Activated naive CD8-positive, alpha-beta T cell treated with anti-CD3 and anti-CD28 coated beads, Interleukin-2, amount 50 U/mL, for 16 hours (primary cell): ENCODE data around the gene NOL9.

Source experiments
- DNase-seq: peaks from one replicate; pipeline ENCODE4 v3.0.0-alpha.2; 2020; ENCODE audit warnings: low read depth, low spot score

The NOL9 gene

GRCh38 chr1:6590046-6590445 lies 35.7 kb upstream of the NOL9 start:
- no peak for DNase-seq

DNA sequence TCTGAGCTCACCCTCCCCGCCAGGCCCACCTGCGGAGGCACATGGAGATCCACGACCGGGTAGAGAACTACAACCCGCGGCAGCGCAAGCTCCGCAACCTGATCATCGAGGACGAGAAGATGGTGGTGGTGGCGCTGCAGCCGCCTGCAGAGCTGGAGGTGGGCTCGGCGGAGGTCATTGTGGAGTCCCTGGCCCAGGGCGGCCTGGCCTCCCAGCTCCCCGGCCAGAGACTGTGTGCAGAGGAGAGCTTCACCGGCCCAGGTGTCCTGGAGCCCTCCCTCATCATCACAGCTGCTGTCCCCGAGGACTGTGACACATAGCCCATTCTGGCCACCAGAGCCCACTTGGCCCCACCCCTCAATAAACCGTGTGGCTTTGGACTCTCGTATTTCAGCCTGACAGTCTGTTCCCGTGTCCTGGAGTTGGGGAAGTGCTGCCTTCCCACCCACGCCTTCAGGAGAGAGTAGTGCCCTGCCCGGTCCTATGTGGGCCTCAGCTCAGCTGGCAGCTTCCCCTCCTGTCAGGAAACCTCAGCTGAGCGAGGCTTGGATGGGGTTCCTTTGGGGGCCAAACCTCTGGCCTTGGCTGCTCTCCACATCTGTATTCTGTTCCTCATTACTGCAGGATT lies 34.7 kb upstream of the NOL9 start:
- no peak for DNase-seq

- DNase-seq = no peak
Measured at GRCh38 chr1:6588128-6588892, 34.0 kb upstream of the NOL9 start.

GRCh38 chr1:6587261-6588005 lies 33.1 kb upstream of the NOL9 start:
- no peak for DNase-seq

DNA sequence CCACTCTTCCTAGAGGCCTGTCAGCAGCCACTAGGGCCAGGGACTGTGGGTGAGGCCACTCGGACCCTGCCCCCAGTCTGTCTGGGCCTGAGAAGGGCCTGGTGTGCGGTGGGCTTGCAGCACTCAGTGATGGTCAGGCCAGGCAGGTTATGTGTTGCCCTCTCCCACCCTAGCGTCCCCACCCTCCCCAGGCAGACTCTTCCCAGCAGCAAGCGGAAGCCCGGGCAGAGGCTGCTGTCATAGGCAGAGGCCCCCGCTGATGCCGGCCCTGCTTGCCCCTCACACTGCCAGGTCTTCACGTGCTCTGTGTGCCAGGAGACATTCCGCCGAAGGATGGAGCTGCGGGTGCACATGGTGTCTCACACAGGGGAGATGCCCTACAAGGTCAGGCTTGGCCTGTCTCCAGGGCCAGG lies 32.1 kb upstream of the NOL9 start:
- no peak for DNase-seq

DNA sequence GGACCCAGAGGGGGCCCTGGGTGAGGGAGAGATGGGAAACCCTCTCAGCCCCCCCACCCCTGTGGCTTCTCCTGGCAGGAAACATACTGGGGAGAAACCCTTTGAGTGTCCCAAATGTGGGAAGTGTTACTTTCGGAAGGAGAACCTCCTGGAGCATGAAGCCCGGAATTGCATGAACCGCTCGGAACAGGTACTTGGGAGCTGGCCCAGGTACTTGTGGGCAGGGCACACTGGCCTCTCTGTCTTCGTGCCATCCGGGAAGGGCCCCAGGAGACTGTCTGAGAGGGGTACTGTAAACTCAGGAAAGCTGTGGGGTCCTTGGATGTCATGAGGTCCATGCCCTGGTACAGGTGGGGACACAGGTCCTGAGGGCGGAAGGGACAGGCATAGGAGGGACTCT lies 31.5 kb upstream of the NOL9 start:
- DNase-seq = no peak

- no peak for DNase-seq
Measured at GRCh38 chr1:6585081-6585722, 30.9 kb upstream of the NOL9 start.

DNA sequence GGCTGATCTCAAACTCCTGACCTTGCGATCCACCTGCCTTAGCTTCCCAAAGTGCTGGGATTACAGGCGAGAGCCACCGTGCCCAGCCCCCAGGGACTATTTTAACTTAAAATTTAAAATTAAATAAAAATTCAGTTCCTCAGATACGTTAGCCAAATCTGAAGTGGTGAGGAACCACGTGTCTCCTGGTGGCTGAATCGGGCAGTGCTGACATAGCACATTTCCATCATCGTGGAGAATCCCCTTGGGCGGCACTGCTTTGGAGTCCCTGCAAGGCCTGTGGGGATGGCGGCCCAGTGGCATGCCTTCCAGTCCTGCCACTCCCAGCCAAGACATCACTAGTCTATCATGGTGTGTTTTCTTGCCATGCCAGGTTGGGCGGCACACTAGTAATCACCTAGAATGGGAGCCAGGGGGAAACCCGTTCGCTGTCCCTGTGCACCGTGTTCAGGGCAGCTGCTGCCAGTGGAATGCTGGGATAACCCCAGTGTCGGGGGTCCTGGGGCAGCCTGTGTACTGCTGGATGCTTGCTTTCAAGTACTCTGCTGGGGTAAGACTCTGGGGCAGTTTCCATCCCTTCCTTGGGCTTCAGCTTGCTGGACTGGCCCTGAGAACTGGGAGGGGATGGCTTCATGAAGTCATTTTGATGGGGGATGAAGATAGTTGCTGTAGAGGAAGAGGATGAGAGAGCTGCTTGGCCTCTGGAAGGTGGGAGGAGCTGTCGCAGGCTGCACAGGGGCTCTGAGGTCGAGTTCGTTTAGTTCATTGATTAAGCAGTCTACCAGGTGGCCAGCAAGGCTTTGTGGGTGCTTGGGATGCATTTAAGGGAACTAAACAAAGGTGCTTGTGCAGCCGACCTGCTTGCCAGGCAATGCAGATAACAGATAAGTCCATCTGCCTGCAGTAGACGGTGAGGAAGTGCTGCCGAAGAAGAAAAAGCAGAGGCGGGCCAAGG lies 30.1 kb upstream of the NOL9 start:
- no peak for DNase-seq

GRCh38 chr1:6582370-6582769 lies 28.1 kb upstream of the NOL9 start:
- DNase-seq = no peak

DNA sequence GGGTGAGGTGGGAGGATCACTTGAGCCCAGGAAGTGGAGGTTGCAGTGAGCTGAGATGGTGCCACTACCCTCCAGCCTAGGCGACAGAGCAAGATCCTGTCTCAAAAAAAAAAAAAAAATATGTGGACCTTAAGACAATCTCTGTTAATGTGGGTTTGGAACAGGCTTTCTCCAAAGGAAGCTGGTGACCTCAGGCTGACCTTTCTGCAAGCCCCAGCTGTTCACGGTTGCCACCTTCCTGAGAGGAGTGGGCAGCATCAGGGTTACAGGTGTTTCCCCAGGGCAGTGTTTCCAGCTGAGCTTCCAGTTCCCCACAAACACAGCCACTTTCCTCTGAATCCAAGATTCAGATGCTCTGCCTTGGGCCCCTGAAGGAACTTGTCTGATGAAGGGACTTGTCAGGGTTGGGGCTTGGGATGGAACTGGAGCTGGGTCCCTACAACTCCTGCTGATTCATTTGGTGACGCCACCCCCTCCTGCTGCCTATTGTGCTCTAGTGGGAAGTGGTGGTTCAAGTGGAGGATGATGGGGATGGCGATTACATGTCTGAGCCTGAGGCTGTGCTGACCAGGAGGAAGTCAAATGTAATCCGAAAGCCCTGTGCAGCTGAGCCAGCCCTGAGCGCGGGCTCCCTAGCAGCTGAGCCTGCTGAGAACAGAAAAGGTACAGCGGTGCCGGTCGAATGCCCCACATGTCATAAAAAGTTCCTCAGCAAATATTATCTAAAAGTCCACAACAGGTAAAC lies 27.4 kb upstream of the NOL9 start:
- no peak for DNase-seq

- no peak for DNase-seq
Measured at GRCh38 chr1:6580593-6581409, 26.5 kb upstream of the NOL9 start.

DNA sequence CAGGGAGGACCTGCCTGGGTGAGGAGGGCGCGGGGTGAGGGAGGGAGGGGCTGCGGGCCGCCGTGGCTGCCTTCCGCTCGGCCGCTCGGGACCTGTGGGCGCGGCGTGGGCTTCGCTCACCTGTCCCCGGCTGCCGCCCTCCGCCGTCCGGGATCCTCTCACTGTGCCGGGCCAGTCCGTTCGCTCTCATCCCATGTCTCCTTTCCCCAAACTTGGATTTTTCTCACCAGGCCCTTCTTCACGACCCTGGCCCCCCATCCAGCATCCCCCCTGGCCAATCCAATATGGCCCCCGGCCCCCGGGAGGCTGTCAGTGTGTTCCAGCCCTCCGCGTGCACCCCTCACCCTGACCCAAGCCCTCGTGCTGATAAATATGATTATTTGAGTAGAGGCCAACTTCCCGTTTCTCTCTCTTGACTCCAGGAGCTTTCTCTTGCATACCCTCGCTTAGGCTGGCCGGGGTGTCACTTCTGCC lies 25.8 kb upstream of the NOL9 start:
- DNase-seq = no peak

GRCh38 chr1:6579374-6580118 lies 25.2 kb upstream of the NOL9 start, which contains the start of gene ZBTB48:
Gene ZBTB48, plus strand, starts transcription at chr1:6579994. Its CDS starts 616 bp downstream, at chr1:6580610.
- DNase-seq = peak; percentile 91

GRCh38 chr1:6578624-6579373 lies 24.5 kb upstream of the NOL9 start:
- no peak for DNase-seq

DNA sequence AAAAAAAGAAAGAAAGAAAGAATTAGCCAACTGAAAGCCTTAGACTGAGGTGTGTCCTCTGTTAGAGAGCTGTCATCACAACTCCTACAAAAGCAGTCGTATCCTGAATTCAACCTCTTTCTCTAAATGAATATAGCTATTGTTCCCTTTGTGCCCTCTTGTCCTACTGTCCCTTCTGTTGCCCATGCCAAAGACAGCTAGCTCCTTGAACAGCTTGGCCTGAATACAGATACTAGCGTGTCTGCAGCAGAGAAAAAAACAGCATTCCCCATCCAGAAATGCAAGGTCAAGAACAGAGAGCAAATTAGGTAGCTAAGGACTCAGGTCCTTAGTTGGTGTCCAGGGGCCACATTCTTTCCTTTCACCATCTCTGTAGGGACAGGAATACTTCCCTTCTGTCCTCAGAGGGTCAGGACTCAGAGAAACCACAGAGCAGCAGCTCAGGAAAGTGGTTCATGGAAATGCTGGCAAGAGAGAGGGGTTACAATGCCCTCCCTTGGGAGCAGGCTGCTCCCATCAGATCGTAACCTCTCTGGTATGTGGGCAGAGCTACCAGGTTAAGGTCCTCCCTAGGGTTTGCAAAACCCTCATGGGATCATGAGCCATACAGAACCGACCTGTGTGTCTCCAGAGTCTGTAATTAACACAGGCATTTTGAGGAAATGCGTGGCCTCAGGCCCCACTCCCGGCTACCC lies 23.7 kb upstream of the NOL9 start:
- DNase-seq = no peak

- DNase-seq = no peak
Measured at GRCh38 chr1:6574818-6575217, 20.5 kb upstream of the NOL9 start.

- DNase-seq = no peak
Measured at GRCh38 chr1:6574025-6574620, 19.8 kb upstream of the NOL9 start.
